Activated naive CD4-positive, alpha-beta T cell treated with Interleukin-2 at 50 U/mL for 16 hours (primary cell): ENCODE results near the gene EIF1B.

ENCODE experiments used
- DNase-seq: peaks from one replicate; pipeline ENCODE4 v3.0.0-alpha.2; 2020

Gene EIF1B

GRCh38 chr3:40355410-40355809 lies 45.9 kb downstream of the EIF1B start:
- no peak for DNase-seq

GRCh38 chr3:40358454-40358853 lies 48.9 kb downstream of the EIF1B start:
- DNase-seq = no peak
